Osteoblast (primary cell): Measurements from ENCODE around the gene SNX25. TPM values are rescaled to one million over a fixed set of nuclear protein-coding genes. Genes with fewer than 3 reads are reported as not detected.

Experiments
- DNase-seq: peaks from one replicate; pipeline ENCODE4 v3.0.0; 2011; ENCODE audit warnings: low spot score, mixed read lengths; ENCODE audit not compliant: insufficient read length; ENCODE audit errors: missing footprints
- H2AFZ ChIP-seq: 2 replicates; pipeline ENCODE4 v1.6.0; 2011; ENCODE audit warnings: mild to moderate bottlenecking, low read length
- H3K27ac ChIP-seq: 2 replicates; pipeline ENCODE4 v1.5.1; 2011; ENCODE audit warnings: mild to moderate bottlenecking, low read depth, low read length, moderate library complexity
- H3K27me3 ChIP-seq: 2 replicates; pipeline ENCODE4 v1.6.0; 2012; ENCODE audit warnings: mild to moderate bottlenecking, control low read depth, inconsistent platforms, low read length, moderate library complexity; ENCODE audit not compliant: insufficient read depth
- H3K36me3 ChIP-seq: 2 replicates; pipeline ENCODE4 v1.5.1; 2011; ENCODE audit warnings: mild to moderate bottlenecking, low read length, control low read depth, moderate library complexity; ENCODE audit not compliant: insufficient read depth
- H3K4me1 ChIP-seq: 2 replicates; pipeline ENCODE4 v1.5.1; 2011; ENCODE audit warnings: mild to moderate bottlenecking, low read length, control low read depth, moderate library complexity; ENCODE audit not compliant: insufficient read depth
- H3K4me2 ChIP-seq: 2 replicates; pipeline ENCODE4 v1.6.0; 2011; ENCODE audit warnings: mild to moderate bottlenecking, low read length; ENCODE audit not compliant: insufficient read depth
- H3K4me3 ChIP-seq: fragments of 200-600 bp; sonication (generic); 3 replicates; pipeline ENCODE4 v1.5.1; 2012; ENCODE audit warnings: mild to moderate bottlenecking, low read length, inconsistent platforms; ENCODE audit not compliant: insufficient read depth
- H3K79me2 ChIP-seq: 2 replicates; pipeline ENCODE4 v1.6.0; 2012; ENCODE audit warnings: mild to moderate bottlenecking, low read length, control low read depth, inconsistent platforms; ENCODE audit not compliant: insufficient read depth
- H3K9me3 ChIP-seq: 2 replicates; pipeline ENCODE4 v1.5.1; 2011; ENCODE audit warnings: low read depth, low read length, control low read depth
- H4K20me1 ChIP-seq: 2 replicates; pipeline ENCODE4 v1.6.0; 2012; ENCODE audit warnings: mild to moderate bottlenecking, low read length, control low read depth; ENCODE audit not compliant: insufficient read depth
- total RNA-seq: library from RNA; depleted of rRNA; stranded (reverse); fragments of >200 nt; gene quantifications from 2 replicates; pipeline ENCODE4 v1.2.3, GENCODE V29; 2012
- TF ChIP-seq, protein P1 (sequence below): IDR thresholded peaks from 2 replicates; pipeline ENCODE4 v1.5.1; 2011; ENCODE audit warnings: mild to moderate bottlenecking, low read depth, low read length, moderate library complexity; ENCODE audit errors: extremely low read depth

The SNX25 gene
- total RNA-seq, 1 donor, result 98.1 TPM

DNA sequence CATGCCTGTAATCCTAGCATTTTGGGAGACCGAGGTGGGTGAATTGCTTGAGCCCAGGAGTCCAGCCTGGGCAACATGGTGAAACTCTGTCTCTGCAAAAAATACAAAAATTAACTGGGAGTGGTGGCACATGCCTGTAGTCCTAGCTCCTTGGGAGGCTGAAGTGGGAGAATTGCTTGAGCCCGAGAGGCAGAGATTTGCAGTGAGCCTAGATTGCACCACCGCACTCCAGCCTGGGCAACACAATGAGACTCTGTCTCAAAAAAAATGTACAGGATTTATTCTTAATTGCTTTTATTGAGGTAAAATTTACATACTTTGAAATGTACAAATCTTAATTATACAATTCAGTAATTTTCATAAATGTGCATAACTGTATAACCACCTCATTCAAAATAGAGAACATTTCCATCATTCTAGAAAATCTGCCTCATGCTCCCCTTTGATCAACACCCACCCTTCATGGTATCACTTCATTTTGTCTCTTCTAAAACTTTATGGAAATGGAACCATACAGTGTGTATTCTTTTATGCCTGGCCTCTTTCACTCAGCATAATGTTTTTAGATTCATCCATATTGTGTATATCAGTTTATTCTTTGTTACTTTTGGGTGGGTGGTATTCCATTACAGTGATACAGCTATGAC, 39.1 kb downstream of the SNX25 start:
- no peak overlapping the region for H3K27ac ChIP-seq
- H4K20me1 ChIP-seq, result peaks cover 7% of the 10 kb centered on the region
- no peak overlapping the region for H3K4me2 ChIP-seq

DNA sequence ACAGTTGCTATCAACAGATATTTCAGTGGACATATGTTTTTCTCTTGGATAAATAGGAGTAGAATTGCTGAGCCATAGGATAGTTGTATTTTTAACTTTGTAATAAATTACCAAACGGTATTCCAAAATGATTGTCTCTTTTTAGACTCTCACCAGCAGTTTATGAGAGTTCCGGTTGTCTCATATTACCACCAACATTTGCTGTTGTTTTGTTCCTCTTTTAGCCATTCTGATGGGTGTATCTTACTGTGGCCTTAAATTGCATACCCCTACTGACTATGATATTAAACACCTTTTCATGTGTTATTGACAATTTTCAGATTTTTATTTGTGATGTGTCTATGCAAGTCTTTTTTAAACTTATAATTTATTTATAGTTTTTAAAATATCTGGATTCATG, 39.7 kb downstream of the SNX25 start:
- Histone ChIP-seq H3K4me3 (no peak overlapping the region), H3K4me1 (peaks cover 6% of the 10 kb centered on the region), H2AFZ (no peak overlapping the region), H4K20me1 (peaks cover 2% of the 10 kb centered on the region), H3K27me3 (no peaks in the 10 kb centered on the region), H3K79me2 (peaks cover 39% of the 10 kb centered on the region), H3K9me3 (no peaks in the 10 kb centered on the region), H3K4me2 (no peak overlapping the region), H3K27ac (no peak overlapping the region), H3K36me3 (peaks cover 27% of the 10 kb centered on the region)
- TF ChIP-seq, protein P1, sequence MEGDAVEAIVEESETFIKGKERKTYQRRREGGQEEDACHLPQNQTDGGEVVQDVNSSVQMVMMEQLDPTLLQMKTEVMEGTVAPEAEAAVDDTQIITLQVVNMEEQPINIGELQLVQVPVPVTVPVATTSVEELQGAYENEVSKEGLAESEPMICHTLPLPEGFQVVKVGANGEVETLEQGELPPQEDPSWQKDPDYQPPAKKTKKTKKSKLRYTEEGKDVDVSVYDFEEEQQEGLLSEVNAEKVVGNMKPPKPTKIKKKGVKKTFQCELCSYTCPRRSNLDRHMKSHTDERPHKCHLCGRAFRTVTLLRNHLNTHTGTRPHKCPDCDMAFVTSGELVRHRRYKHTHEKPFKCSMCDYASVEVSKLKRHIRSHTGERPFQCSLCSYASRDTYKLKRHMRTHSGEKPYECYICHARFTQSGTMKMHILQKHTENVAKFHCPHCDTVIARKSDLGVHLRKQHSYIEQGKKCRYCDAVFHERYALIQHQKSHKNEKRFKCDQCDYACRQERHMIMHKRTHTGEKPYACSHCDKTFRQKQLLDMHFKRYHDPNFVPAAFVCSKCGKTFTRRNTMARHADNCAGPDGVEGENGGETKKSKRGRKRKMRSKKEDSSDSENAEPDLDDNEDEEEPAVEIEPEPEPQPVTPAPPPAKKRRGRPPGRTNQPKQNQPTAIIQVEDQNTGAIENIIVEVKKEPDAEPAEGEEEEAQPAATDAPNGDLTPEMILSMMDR, result no peak
- DNase-seq, result no peak

More for the DNA sequence above, 39.1 kb downstream of the SNX25 start:
- H3K27me3 ChIP-seq, result no peaks in the 10 kb centered on the region
- no peak for DNase-seq
- H3K4me1 ChIP-seq, result peaks cover 6% of the 10 kb centered on the region
- peaks cover 41% of the 10 kb centered on the region for H3K79me2 ChIP-seq
- no peak overlapping the region for H2AFZ ChIP-seq
- no peak overlapping the region for H3K4me3 ChIP-seq
- TF ChIP-seq, protein P1, result no peak
- no peaks in the 10 kb centered on the region for H3K9me3 ChIP-seq
- H3K36me3 ChIP-seq, result peaks cover 22% of the 10 kb centered on the region

DNA sequence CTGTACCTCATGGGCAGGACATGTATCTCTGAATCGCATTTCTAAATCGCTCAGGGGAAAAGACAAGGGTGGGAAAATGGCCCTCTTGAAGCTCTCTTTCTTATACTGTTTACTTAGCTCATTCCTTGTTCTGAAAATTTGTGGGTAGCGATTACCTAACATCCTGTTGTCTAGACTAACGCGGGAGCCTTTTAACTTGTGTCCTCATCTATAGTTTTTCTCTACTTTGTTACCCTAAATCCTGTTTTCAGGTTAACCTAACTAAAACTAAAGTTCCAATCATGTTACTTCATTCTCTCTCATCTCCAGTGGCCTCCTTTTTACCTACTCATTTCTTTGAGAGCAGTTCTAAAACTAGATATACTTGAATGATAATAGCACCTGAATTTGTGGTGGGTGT, 45.0 kb downstream of the SNX25 start:
- Histone ChIP-seq H3K9me3 (no peaks in the 10 kb centered on the region), H3K4me3 (no peak overlapping the region), H3K27me3 (no peaks in the 10 kb centered on the region), H3K4me2 (no peak overlapping the region), H3K79me2 (peaks cover 25% of the 10 kb centered on the region), H2AFZ (no peak overlapping the region), H3K36me3 (peaks cover 19% of the 10 kb centered on the region), H3K27ac (no peak overlapping the region), H4K20me1 (no peaks in the 10 kb centered on the region), H3K4me1 (peaks cover 26% of the 10 kb centered on the region)
- DNase-seq, result no peak
- TF ChIP-seq, protein P1, result no peak

DNA sequence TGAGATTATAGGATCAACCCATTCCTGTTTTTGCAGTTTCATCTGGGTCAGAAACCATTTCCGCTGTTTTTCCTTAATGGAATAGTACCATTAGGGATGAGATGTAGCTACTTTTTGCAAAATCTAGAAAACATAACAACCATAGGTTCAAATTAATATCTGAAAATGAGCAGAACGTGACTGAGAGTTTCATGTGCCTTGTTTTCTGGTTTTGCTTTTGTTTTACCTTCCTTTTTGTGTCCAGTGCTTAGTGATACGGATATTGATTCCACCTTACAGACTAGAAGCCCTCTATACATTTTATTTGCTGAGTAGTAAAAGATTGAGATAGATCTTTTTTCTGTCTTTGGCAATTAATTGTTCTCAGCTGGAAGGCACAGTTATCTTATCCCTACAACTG, 46.5 kb downstream of the SNX25 start:
- peaks cover 27% of the 10 kb centered on the region for H3K79me2 ChIP-seq
- no peaks in the 10 kb centered on the region for H3K9me3 ChIP-seq
- DNase-seq, result no peak
- H3K4me2 ChIP-seq, result no peak overlapping the region
- peak overlapping the region; percentile 42 for H3K27ac ChIP-seq
- no peaks in the 10 kb centered on the region for H3K27me3 ChIP-seq
- H3K36me3 ChIP-seq, result peaks cover 31% of the 10 kb centered on the region
- TF ChIP-seq, protein P1, result no peak
- peaks cover 26% of the 10 kb centered on the region for H3K4me1 ChIP-seq
- H2AFZ ChIP-seq, result no peak overlapping the region
- H4K20me1 ChIP-seq, result no peaks in the 10 kb centered on the region
- H3K4me3 ChIP-seq, result no peak overlapping the region
